Karpas-422 (cell line): ENCODE measurements around the gene POR. TPM values are rescaled to one million over a fixed set of nuclear protein-coding genes. Genes with fewer than 3 reads are reported as not detected.
"Not testable (repeated sequence)": the region's sequence is repeated elsewhere in the genome, so short reads cannot be mapped to it uniquely, and the experiment has no call there.

ENCODE experiments used
- DNase-seq: peaks from one replicate; pipeline ENCODE4 v3.0.0-alpha.2; 2015
- H2AFZ ChIP-seq: fragments of 200-600 bp; sonication (generic); 2 replicates; pipeline ENCODE4 v1.6.1; 2014; ENCODE audit warnings: antibody characterized with exemption, low read length, mixed read lengths
- H3K27ac ChIP-seq: fragments of 200-600 bp; sonication (generic); 2 replicates; pipeline ENCODE4 v1.5.1; 2014; ENCODE audit warnings: mild to moderate bottlenecking, low read length, moderate library complexity
- H3K27me3 ChIP-seq: fragments of 200-600 bp; sonication (generic); 2 replicates; pipeline ENCODE4 v1.6.1; 2014; ENCODE audit warnings: low read length, mixed read lengths
- H3K36me3 ChIP-seq: fragments of 200-600 bp; sonication (generic); 2 replicates; pipeline ENCODE4 v1.6.1; 2014; ENCODE audit warnings: low read length, mixed read lengths; ENCODE audit not compliant: insufficient read depth
- H3K4me1 ChIP-seq: fragments of 200-600 bp; sonication (generic); 2 replicates; pipeline ENCODE4 v1.6.1; 2014; ENCODE audit warnings: mild to moderate bottlenecking, low read length, mixed read lengths
- H3K4me2 ChIP-seq: fragments of 200-600 bp; sonication (generic); 2 replicates; pipeline ENCODE4 v1.6.1; 2014; ENCODE audit warnings: low read length, low read depth, mild to moderate bottlenecking; ENCODE audit not compliant: poor library complexity, severe bottlenecking
- H3K4me3 ChIP-seq: fragments of 200-600 bp; sonication (generic); 2 replicates; pipeline ENCODE4 v1.5.1; 2014; ENCODE audit warnings: mild to moderate bottlenecking, antibody characterized with exemption, low read length, mixed read lengths
- H3K79me2 ChIP-seq: fragments of 200-600 bp; sonication (generic); 2 replicates; pipeline ENCODE4 v1.6.1; 2014; ENCODE audit warnings: mild to moderate bottlenecking, low read length, mixed read lengths
- H3K9ac ChIP-seq: fragments of 200-600 bp; sonication (generic); 2 replicates; pipeline ENCODE4 v1.6.0; 2014; ENCODE audit warnings: low read length
- H3K9me2 ChIP-seq: fragments of 200-600 bp; sonication (generic), shearing (Covaris generic); replicated peaks from 2 replicates; pipeline ENCODE4 v1.6.0; 2014; ENCODE audit warnings: mild to moderate bottlenecking, low read length, moderate library complexity; ENCODE audit not compliant: insufficient read depth
- H3K9me3 ChIP-seq: fragments of 300-700, 200-600 bp; sonication (generic); 2 replicates; pipeline ENCODE4 v1.6.1; 2014; ENCODE audit warnings: low read length, mixed read lengths
- H4K20me1 ChIP-seq: fragments of 200-600 bp; sonication (generic); 2 replicates; pipeline ENCODE4 v1.6.1; 2014; ENCODE audit warnings: mild to moderate bottlenecking, antibody characterized with exemption, low read length, low read depth; ENCODE audit not compliant: insufficient read depth
- total RNA-seq: library from RNA; depleted of rRNA; stranded (reverse); fragments of >200 nt; shearing (Covaris generic); gene quantifications from 2 replicates; pipeline ENCODE4 v1.2.3, GENCODE V29; 2014; ENCODE audit warnings: low replicate concordance

POR gene
- total RNA-seq, 1 experiment from 2014 or later, result 19.8 TPM

GRCh38 chr7:75995996-75996395 lies 81.0 kb downstream of the POR start:
- no peak for DNase-seq
- no peak overlapping the region for H3K4me2 ChIP-seq
- H2AFZ ChIP-seq, result no peak overlapping the region
- no peak overlapping the region for H3K9ac ChIP-seq
- H3K4me1 ChIP-seq, result peaks cover 12% of the 10 kb centered on the region
- H3K9me2 ChIP-seq, result no peaks in the 10 kb centered on the region
- no peaks in the 10 kb centered on the region for H3K36me3 ChIP-seq
- no peak overlapping the region for H3K27ac ChIP-seq
- no peaks in the 10 kb centered on the region for H3K27me3 ChIP-seq
- no peak overlapping the region for H3K4me3 ChIP-seq
- H3K79me2 ChIP-seq, result peaks cover 8% of the 10 kb centered on the region
- H4K20me1 ChIP-seq, result no peaks in the 10 kb centered on the region
- H3K9me3 ChIP-seq, result no peaks in the 10 kb centered on the region

GRCh38 chr7:75996476-75996875 lies 81.5 kb downstream of the POR start:
- H3K9me3 ChIP-seq, result no peaks in the 10 kb centered on the region
- H4K20me1 ChIP-seq, result no peaks in the 10 kb centered on the region
- no peak overlapping the region for H3K9ac ChIP-seq
- peaks cover 12% of the 10 kb centered on the region for H3K4me1 ChIP-seq
- H2AFZ ChIP-seq, result no peak overlapping the region
- no peak overlapping the region for H3K4me3 ChIP-seq
- H3K4me2 ChIP-seq, result no peak overlapping the region
- no peak for DNase-seq
- peaks cover 8% of the 10 kb centered on the region for H3K79me2 ChIP-seq
- H3K9me2 ChIP-seq, result no peaks in the 10 kb centered on the region
- no peaks in the 10 kb centered on the region for H3K27me3 ChIP-seq
- no peaks in the 10 kb centered on the region for H3K36me3 ChIP-seq
- H3K27ac ChIP-seq, result no peak overlapping the region

GRCh38 chr7:75998038-75998437 lies 83.1 kb downstream of the POR start:
- Histone ChIP-seq H3K9me2 (no peaks in the 10 kb centered on the region), H3K9me3 (no peaks in the 10 kb centered on the region), H3K4me2 (no peak overlapping the region), H4K20me1 (no peaks in the 10 kb centered on the region), H3K79me2 (peaks cover 8% of the 10 kb centered on the region), H3K36me3 (no peaks in the 10 kb centered on the region), H3K4me1 (peaks cover 12% of the 10 kb centered on the region), H2AFZ (no peak overlapping the region), H3K27ac (no peak overlapping the region), H3K27me3 (no peaks in the 10 kb centered on the region), H3K9ac (no peak overlapping the region), H3K4me3 (no peak overlapping the region)
- DNase-seq, result no peak

GRCh38 chr7:76000566-76000965 lies 85.6 kb downstream of the POR start:
- Histone ChIP-seq H3K27ac (no peak overlapping the region), H3K9ac (no peak overlapping the region), H3K9me2 (no peaks in the 10 kb centered on the region), H3K4me2 (no peak overlapping the region), H3K4me3 (no peak overlapping the region), H3K36me3 (0 out of 2 replicates have a peak, but pooled peaks cover 3% of the 10 kb centered on the region), H4K20me1 (no peaks in the 10 kb centered on the region), H3K27me3 (no peaks in the 10 kb centered on the region), H3K9me3 (no peaks in the 10 kb centered on the region), H2AFZ (no peak overlapping the region), H3K79me2 (no peaks in the 10 kb centered on the region), H3K4me1 (no peaks in the 10 kb centered on the region)
- no peak for DNase-seq

GRCh38 chr7:76002139-76002538 lies 87.2 kb downstream of the POR start:
- Histone ChIP-seq H3K9me3 (no peaks in the 10 kb centered on the region), H3K4me1 (no peaks in the 10 kb centered on the region), H3K9ac (no peak overlapping the region), H4K20me1 (no peaks in the 10 kb centered on the region), H3K27ac (no peak overlapping the region), H3K27me3 (no peaks in the 10 kb centered on the region), H2AFZ (no peak overlapping the region), H3K36me3 (0 out of 2 replicates have a peak, but pooled peaks cover 3% of the 10 kb centered on the region), H3K4me2 (no peak overlapping the region), H3K9me2 (no peaks in the 10 kb centered on the region), H3K4me3 (no peak overlapping the region), H3K79me2 (no peaks in the 10 kb centered on the region)
- DNase-seq, result no peak

GRCh38 chr7:76002822-76003221 lies 87.9 kb downstream of the POR start:
- no peak overlapping the region for H2AFZ ChIP-seq
- H4K20me1 ChIP-seq, result no peaks in the 10 kb centered on the region
- no peak overlapping the region for H3K4me3 ChIP-seq
- no peaks in the 10 kb centered on the region for H3K9me3 ChIP-seq
- DNase-seq, result no peak
- no peaks in the 10 kb centered on the region for H3K4me1 ChIP-seq
- no peak overlapping the region for H3K27ac ChIP-seq
- H3K27me3 ChIP-seq, result no peaks in the 10 kb centered on the region
- no peak overlapping the region for H3K9ac ChIP-seq
- H3K4me2 ChIP-seq, result no peak overlapping the region
- H3K9me2 ChIP-seq, result no peaks in the 10 kb centered on the region
- H3K36me3 ChIP-seq, result 0 out of 2 replicates have a peak, but pooled peaks cover 3% of the 10 kb centered on the region
- no peaks in the 10 kb centered on the region for H3K79me2 ChIP-seq

GRCh38 chr7:76003351-76003750 lies 88.4 kb downstream of the POR start:
- H2AFZ ChIP-seq, result no peak overlapping the region
- H3K79me2 ChIP-seq, result no peaks in the 10 kb centered on the region
- H3K9me2 ChIP-seq, result no peaks in the 10 kb centered on the region
- H3K27ac ChIP-seq, result no peak overlapping the region
- no peaks in the 10 kb centered on the region for H3K4me1 ChIP-seq
- no peak overlapping the region for H3K4me2 ChIP-seq
- no peaks in the 10 kb centered on the region for H4K20me1 ChIP-seq
- no peak for DNase-seq
- no peak overlapping the region for H3K9ac ChIP-seq
- no peak overlapping the region for H3K4me3 ChIP-seq
- H3K9me3 ChIP-seq, result no peaks in the 10 kb centered on the region
- H3K36me3 ChIP-seq, result 0 out of 2 replicates have a peak, but pooled peaks cover 3% of the 10 kb centered on the region
- H3K27me3 ChIP-seq, result no peaks in the 10 kb centered on the region

- H3K4me3 ChIP-seq, H3K4me1 ChIP-seq, H3K9me2 ChIP-seq, H2AFZ ChIP-seq, H3K79me2 ChIP-seq, H3K4me2 ChIP-seq, H3K36me3 ChIP-seq, H4K20me1 ChIP-seq, H3K9ac ChIP-seq, H3K27ac ChIP-seq, DNase-seq, H3K27me3 ChIP-seq, H3K9me3 ChIP-seq: not testable (repeated sequence)
Measured at GRCh38 chr7:76005004-76005403, 90.0 kb downstream of the POR start.

- Histone ChIP-seq H3K36me3 (0 out of 2 replicates have a peak, but pooled peaks cover 2% of the 10 kb centered on the region), H2AFZ (no peak overlapping the region), H3K4me1 (no peaks in the 10 kb centered on the region), H3K27me3 (no peaks in the 10 kb centered on the region), H3K4me2 (no peak overlapping the region), H3K79me2 (no peaks in the 10 kb centered on the region), H3K9ac (no peak overlapping the region), H3K27ac (no peak overlapping the region), H4K20me1 (no peaks in the 10 kb centered on the region), H3K9me3 (no peaks in the 10 kb centered on the region), H3K4me3 (no peak overlapping the region), H3K9me2 (no peaks in the 10 kb centered on the region)
- no peak for DNase-seq
Measured at GRCh38 chr7:76008156-76008687, 93.3 kb downstream of the POR start.
